ACHN (cell line): ENCODE data around the gene EMC8.
"Not testable (repeated sequence)": the region's sequence is repeated elsewhere in the genome, so short reads cannot be mapped to it uniquely, and the experiment has no call there.

Experiments used
- DNase-seq: peaks from one replicate; pipeline ENCODE4 v3.0.0-alpha.2; 2015
- in situ Hi-C: cut with HindIII; loops from 2 replicates; pipeline ENCODE4 v1.10.0; 2017; ENCODE audit warnings: low sequenced_read_pairs, low pct_ligation_motif_present, low pct_unique_long_range_greater_than_20kb

Gene EMC8

GRCh38 chr16:85821390-85822135 lies 22.2 kb upstream of the EMC8 start:
- in situ Hi-C loops = no loop called here
- peak; percentile 79 for DNase-seq

- in situ Hi-C loops = no loop called here
- no peak for DNase-seq
These were observed 21.4 kb upstream of the EMC8 start for GRCh38 chr16:85820604-85821372.

- in situ Hi-C loops = no loop called here
- DNase-seq = no peak
These were observed 20.4 kb upstream of the EMC8 start for GRCh38 chr16:85819771-85820170.

GRCh38 chr16:85819245-85819644 lies 19.9 kb upstream of the EMC8 start:
- in situ Hi-C loops = no loop called here
- peak; percentile 84 for DNase-seq

- in situ Hi-C loops, DNase-seq: not testable (repeated sequence)
These were observed 17.9 kb upstream of the EMC8 start for GRCh38 chr16:85817195-85817594.

- in situ Hi-C loops = no loop called here
- DNase-seq = no peak
These were observed 16.8 kb upstream of the EMC8 start for GRCh38 chr16:85816159-85816558.

- in situ Hi-C loops = no loop called here
These were observed 13.7 kb upstream of the EMC8 start for GRCh38 chr16:85812811-85813700.

GRCh38 chr16:85812031-85812807 lies 12.9 kb upstream of the EMC8 start:
- in situ Hi-C loops = no loop called here
- DNase-seq = no peak

More at GRCh38 chr16:85812811-85813700, 13.7 kb upstream of the EMC8 start:
- no peak for DNase-seq

- DNase-seq = no peak
- in situ Hi-C loops = no loop called here
These were observed 11.4 kb upstream of the EMC8 start for GRCh38 chr16:85810742-85811115.

- DNase-seq = no peak
- in situ Hi-C loops = no loop called here
These were observed 10.9 kb upstream of the EMC8 start for GRCh38 chr16:85810097-85810741.

- no peak for DNase-seq
- in situ Hi-C loops = no loop called here
These were observed 10.3 kb upstream of the EMC8 start for GRCh38 chr16:85809645-85810044.

GRCh38 chr16:85808926-85809325 lies 9.6 kb upstream of the EMC8 start:
- in situ Hi-C loops = no loop called here
- DNase-seq = no peak

GRCh38 chr16:85808104-85808503 lies 8.8 kb upstream of the EMC8 start:
- DNase-seq, in situ Hi-C loops: not testable (repeated sequence)

GRCh38 chr16:85807340-85807739 lies 8.0 kb upstream of the EMC8 start:
- in situ Hi-C loops, DNase-seq: not testable (repeated sequence)

GRCh38 chr16:85806539-85806938 lies 7.2 kb upstream of the EMC8 start:
- in situ Hi-C loops = no loop called here
- no peak for DNase-seq

- in situ Hi-C loops = no loop called here
- DNase-seq = no peak
These were observed 6.2 kb upstream of the EMC8 start for GRCh38 chr16:85805442-85806045.

- in situ Hi-C loops = no loop called here
- DNase-seq = no peak
These were observed 4.2 kb upstream of the EMC8 start for GRCh38 chr16:85803570-85803969.

GRCh38 chr16:85800321-85800669 lies 951 bp upstream of the EMC8 start:
- in situ Hi-C loops = no loop called here

More at GRCh38 chr16:85800321-85800669, 951 bp upstream of the EMC8 start:
- DNase-seq = peak; percentile 22
